HEK293T (cell line): ENCODE measurements around the gene IFT88.

Experiments used
- ARNT ChIP-seq: fragments of 450-650 bp; IDR thresholded peaks from 2 replicates; pipeline ENCODE4 v1.6.1; 2017; ENCODE audit warnings: mild to moderate bottlenecking
- BHLHE40 ChIP-seq: fragments of 450-650 bp; IDR thresholded peaks from 2 replicates; pipeline ENCODE4 v1.6.1; 2016; ENCODE audit warnings: mild to moderate bottlenecking, moderate library complexity, borderline replicate concordance
- ELF4 ChIP-seq: fragments of 450-650 bp; IDR thresholded peaks from 2 replicates; pipeline ENCODE4 v1.6.1; 2017; ENCODE audit warnings: antibody characterized with exemption
- FOXA1 ChIP-seq: fragments of 450-650 bp; IDR thresholded peaks from 2 replicates; pipeline ENCODE4 v1.6.1; 2016; ENCODE audit warnings: mild to moderate bottlenecking
- FOXK2 ChIP-seq: fragments of 450-650 bp; IDR thresholded peaks from 2 replicates; pipeline ENCODE4 v1.6.1; 2016; ENCODE audit warnings: mild to moderate bottlenecking
- HDGF ChIP-seq: fragments of 450-650 bp; IDR thresholded peaks from 2 replicates; pipeline ENCODE4 v1.6.1; 2017; ENCODE audit warnings: antibody characterized with exemption, borderline replicate concordance
- PKNOX1 ChIP-seq: fragments of 450-650 bp; IDR thresholded peaks from 2 replicates; pipeline ENCODE4 v1.6.1; 2016
- SP1 ChIP-seq: fragments of 450-650 bp; IDR thresholded peaks from 2 replicates; pipeline ENCODE4 v1.6.1; 2017
- TARDBP ChIP-seq: fragments of 450-650 bp; IDR thresholded peaks from 2 replicates; pipeline ENCODE4 v1.6.1; 2016
- ZNF384 ChIP-seq: fragments of 450-650 bp; IDR thresholded peaks from 2 replicates; pipeline ENCODE4 v1.6.1; 2016

GRCh38 chr13:20647758-20648157 is 80.8 kb downstream of the IFT88 start:
- TF ChIP-seq HDGF (no peak), PKNOX1 (no peak), BHLHE40 (no peak), SP1 (no peak), FOXK2 (no peak), ELF4 (no peak), FOXA1 (no peak), ZNF384 (no peak), TARDBP (no peak), ARNT (no peak)
